H9 (cell line): ENCODE measurements around the gene DEK. TPM values are rescaled to one million over a fixed set of nuclear protein-coding genes. Genes with fewer than 3 reads are reported as not detected.

Experiments
- DNase-seq: peaks from one replicate; pipeline ENCODE4 v3.0.0-alpha.2; 2017
- H2AFZ ChIP-seq: one replicate; pipeline ENCODE4 v1.6.1; 2013; ENCODE audit warnings: mild to moderate bottlenecking, low read length, control low read depth, moderate library complexity
- H2AK5ac ChIP-seq: 2 replicates; pipeline ENCODE4 v1.6.1; 2013; ENCODE audit warnings: low read length, control low read depth, mixed read lengths; ENCODE audit not compliant: insufficient read length
- H2BK120ac ChIP-seq: one replicate; pipeline ENCODE4 v1.6.1; 2013; ENCODE audit warnings: low read depth, mild to moderate bottlenecking, low read length, control low read depth, inconsistent platforms; ENCODE audit not compliant: poor library complexity, severe bottlenecking
- H2BK12ac ChIP-seq: 2 replicates; pipeline ENCODE4 v1.6.1; 2013; ENCODE audit warnings: low read length, control low read depth, mixed read lengths, low read depth; ENCODE audit not compliant: insufficient read length
- H2BK15ac ChIP-seq: 2 replicates; pipeline ENCODE4 v1.6.1; 2013; ENCODE audit warnings: low read depth, low read length, control low read depth
- H2BK20ac ChIP-seq: one replicate; pipeline ENCODE4 v1.6.1; 2013; ENCODE audit warnings: low read depth, mild to moderate bottlenecking, low read length, control low read depth, inconsistent platforms; ENCODE audit not compliant: poor library complexity, severe bottlenecking
- H2BK5ac ChIP-seq: 2 replicates; pipeline ENCODE4 v1.6.1; 2013; ENCODE audit warnings: low read length, control low read depth, mixed read lengths; ENCODE audit not compliant: insufficient read length
- H3K14ac ChIP-seq: 2 replicates; pipeline ENCODE4 v1.6.1; 2013; ENCODE audit warnings: low read length, control low read depth; ENCODE audit not compliant: insufficient read depth
- H3K18ac ChIP-seq: 2 replicates; pipeline ENCODE4 v1.6.1; 2013; ENCODE audit warnings: low read depth, mild to moderate bottlenecking, mixed read lengths, low read length, control low read depth; ENCODE audit not compliant: insufficient read length
- H3K23ac ChIP-seq: 2 replicates; pipeline ENCODE4 v1.6.1; 2013; ENCODE audit warnings: low read length, control low read depth, mixed read lengths, low read depth; ENCODE audit not compliant: insufficient read length
- H3K23me2 ChIP-seq: 2 replicates; pipeline ENCODE4 v1.6.1; 2013; ENCODE audit warnings: low read depth, mild to moderate bottlenecking, mixed read lengths, low read length, control low read depth; ENCODE audit not compliant: insufficient read length, poor library complexity, severe bottlenecking
- H3K27ac ChIP-seq: 2 replicates; pipeline ENCODE4 v1.5.1; 2013; ENCODE audit warnings: low read length, control low read depth, mixed read lengths, low read depth; ENCODE audit not compliant: insufficient read length
- H3K27me3 ChIP-seq: 2 replicates; pipeline ENCODE4 v1.6.1; 2013; ENCODE audit warnings: low read length, control low read depth, inconsistent platforms; ENCODE audit not compliant: insufficient read depth
- H3K4ac ChIP-seq: 2 replicates; pipeline ENCODE4 v1.6.1; 2013; ENCODE audit warnings: low read depth, mild to moderate bottlenecking, control low read depth, inconsistent platforms, low read length, moderate library complexity
- H3K4me1 ChIP-seq: 2 replicates; pipeline ENCODE4 v1.6.1; 2013; ENCODE audit warnings: low read length, control low read depth, inconsistent platforms; ENCODE audit not compliant: insufficient read depth
- H3K4me2 ChIP-seq: 2 replicates; pipeline ENCODE4 v1.6.1; 2013; ENCODE audit warnings: low read length, control low read depth, mixed read lengths; ENCODE audit not compliant: insufficient read length, insufficient read depth
- H3K56ac ChIP-seq: 2 replicates; pipeline ENCODE4 v1.6.1; 2013; ENCODE audit warnings: low read depth, mild to moderate bottlenecking, mixed read lengths, low read length, control low read depth; ENCODE audit not compliant: insufficient read length
- H3K79me1 ChIP-seq: 2 replicates; pipeline ENCODE4 v1.6.1; 2013; ENCODE audit warnings: low read depth, mild to moderate bottlenecking, moderate library complexity, low read length, control low read depth, inconsistent platforms; ENCODE audit not compliant: insufficient read depth, poor library complexity, severe bottlenecking
- H3K79me2 ChIP-seq: 2 replicates; pipeline ENCODE4 v1.6.1; 2013; ENCODE audit warnings: low read length, control low read depth, inconsistent platforms; ENCODE audit not compliant: insufficient read depth
- H3K9ac ChIP-seq: 2 replicates; pipeline ENCODE4 v1.6.1; 2013; ENCODE audit warnings: low read length, control low read depth, mixed read lengths; ENCODE audit not compliant: insufficient read length; ENCODE audit errors: extremely low read depth
- H3K9me3 ChIP-seq: one replicate; pipeline ENCODE4 v1.6.1; 2013; ENCODE audit warnings: low read depth, low read length, inconsistent platforms; ENCODE audit not compliant: control insufficient read depth
- H3T11ph ChIP-seq: one replicate; pipeline ENCODE4 v1.6.1; 2013; ENCODE audit warnings: mild to moderate bottlenecking, low read length, control low read depth, inconsistent platforms
- H4K20me1 ChIP-seq: one replicate; pipeline ENCODE4 v1.6.1; 2013; ENCODE audit not compliant: control insufficient read depth, insufficient read length, insufficient read depth
- H4K5ac ChIP-seq: 2 replicates; pipeline ENCODE4 v1.6.1; 2013; ENCODE audit warnings: low read depth, mild to moderate bottlenecking, mixed read lengths, low read length, control low read depth; ENCODE audit not compliant: insufficient read length
- H4K8ac ChIP-seq: replicated peaks from 2 replicates; pipeline ENCODE4 v1.6.1; 2013; ENCODE audit warnings: low read length, control low read depth, mixed read lengths, low read depth; ENCODE audit not compliant: insufficient read length
- H4K91ac ChIP-seq: 2 replicates; pipeline ENCODE4 v1.6.1; 2013; ENCODE audit warnings: low read depth, mild to moderate bottlenecking, moderate library complexity, mixed read lengths, low read length, control low read depth; ENCODE audit not compliant: insufficient read length
- H3K27ac Mint-ChIP-seq, 3 experiments: 2 replicates in 2 of 3; 3 replicates in 1 of 3; pipeline ENCODE4 v1.8.0; 2020 to 2021; ENCODE audit warnings: mixed read lengths in 3 of 3, mild to moderate bottlenecking in 1 of 3, moderate library complexity in 1 of 3
- H3K27me3 Mint-ChIP-seq: 2 replicates; pipeline ENCODE4 v1.8.0; 2021; ENCODE audit warnings: low read depth, mild to moderate bottlenecking, moderate library complexity, mixed read lengths
- H3K36me3 Mint-ChIP-seq, 3 experiments: 2 replicates in 2 of 3; 3 replicates in 1 of 3; pipeline ENCODE4 v1.8.0; 2020 to 2021; ENCODE audit warnings: low read depth in 3 of 3, mixed read lengths in 3 of 3; ENCODE audit not compliant: insufficient read depth in 1 of 3
- H3K4me1 Mint-ChIP-seq, 2 experiments: 2 replicates each; pipeline ENCODE4 v1.8.0; 2020; ENCODE audit warnings: mixed read lengths in 2 of 2
- H3K4me3 Mint-ChIP-seq, 2 experiments: 2 replicates in 1 of 2; 3 replicates in 1 of 2; pipeline ENCODE4 v1.8.0; 2020 to 2021; ENCODE audit warnings: mild to moderate bottlenecking in 2 of 2, mixed read lengths in 2 of 2, moderate library complexity in 1 of 2
- H3K9me3 Mint-ChIP-seq, 2 experiments: 2 replicates in 1 of 2; 3 replicates in 1 of 2; pipeline ENCODE4 v1.8.0; 2020; ENCODE audit warnings: mild to moderate bottlenecking in 2 of 2, mixed read lengths in 2 of 2, moderate library complexity in 1 of 2
- CTCF ChIP-seq: fragments of 200-600 bp; sonication (generic); conservative IDR thresholded peaks from 3 replicates; pipeline ENCODE4 v1.8.0; 2021; ENCODE audit warnings: antibody characterized with exemption, mild to moderate bottlenecking
- WGBS: extraction: QIAGEN DNeasy Blood & Tissue Kit; methylation state at CpG from one replicate; pipeline ENCODE4 v1.1.7; 2013; ENCODE audit warnings: missing lambda C conversion rate, low lambda C conversion rate, mixed read lengths; ENCODE audit not compliant: insufficient read length; ENCODE audit errors: extremely low coverage; 5-methylcytosine and 5-hydroxymethylcytosine counted together
- total RNA-seq: library from RNA; stranded (reverse); gene quantifications from 2 replicates; pipeline ENCODE4 v1.2.1, GENCODE V29; 2021

DEK gene
- total RNA-seq, 1 experiment from 2014 or later: 217 TPM

DNA sequence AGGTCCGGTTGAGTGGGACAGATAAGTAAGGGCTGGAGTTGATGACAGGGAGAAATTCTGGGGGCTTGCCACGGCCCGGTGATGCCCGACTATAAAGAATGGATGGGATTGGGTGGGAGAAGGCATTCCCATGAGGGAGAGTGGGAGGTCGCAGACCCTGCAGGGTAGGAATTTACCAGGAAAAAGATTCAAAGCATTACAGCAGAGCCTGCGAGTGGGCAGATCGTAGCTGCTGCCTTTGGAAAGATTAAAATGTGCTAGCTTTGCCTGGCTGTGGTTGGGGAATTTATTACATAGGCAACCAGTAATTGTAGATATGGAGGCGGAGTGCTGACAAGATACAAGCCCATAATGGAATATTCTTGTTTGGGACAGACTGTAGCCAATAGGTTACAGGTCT, 59.6 kb downstream of the DEK start:
- H3K23me2 ChIP-seq: no peaks in the 10 kb centered on the region
- no peak overlapping the region for H3K9ac ChIP-seq
- no peaks in the 10 kb centered on the region for H3K79me1 ChIP-seq
- WGBS: no CpG with 5 or more reads among the region's 8 CpGs
- H3K27me3 ChIP-seq: no peaks in the 10 kb centered on the region
- no peak for DNase-seq
- no peak overlapping the region for H3K27ac ChIP-seq
- no peak overlapping the region for H3K4me3 Mint-ChIP-seq
- no peak overlapping the region for H2BK120ac ChIP-seq
- H4K5ac ChIP-seq: no peak overlapping the region
- H3K27me3 Mint-ChIP-seq: no peaks in the 10 kb centered on the region; the same call in 1 of the 2 replicates
- H3T11ph ChIP-seq: no peak overlapping the region
- H2BK5ac ChIP-seq: no peak overlapping the region
- H2BK15ac ChIP-seq: no peak overlapping the region
- H3K79me2 ChIP-seq: no peaks in the 10 kb centered on the region
- H2AK5ac ChIP-seq: no peak overlapping the region
- no peaks in the 10 kb centered on the region for H3K9me3 Mint-ChIP-seq
- H4K20me1 ChIP-seq: no peaks in the 10 kb centered on the region
- no peak overlapping the region for H4K91ac ChIP-seq
- H3K56ac ChIP-seq: no peak overlapping the region
- H2AFZ ChIP-seq: no peak overlapping the region
- H3K18ac ChIP-seq: no peak overlapping the region
- no peak for TF ChIP-seq CTCF
- no peaks in the 10 kb centered on the region for H3K9me3 ChIP-seq
- H3K27ac Mint-ChIP-seq: peak overlapping the region in 1 of 3 experiments; percentile 33; a peak in 2 of 7 replicates
- H4K8ac ChIP-seq: no peak overlapping the region
- H3K23ac ChIP-seq: no peak overlapping the region
- H3K36me3 Mint-ChIP-seq: peaks cover 0 to 6% (median 0%) of the 10 kb centered on the region in 3 experiments; a peak in 1 of 7 replicates
- peaks cover 2% of the 10 kb centered on the region; the same call in 1 of the 2 replicates for H3K4me1 ChIP-seq
- H2BK20ac ChIP-seq: no peak overlapping the region
- H2BK12ac ChIP-seq: no peak overlapping the region
- H3K4ac ChIP-seq: no peak overlapping the region
- H3K4me2 ChIP-seq: no peak overlapping the region
- peaks cover 4 to 7% of the 10 kb centered on the region in 2 experiments for H3K4me1 Mint-ChIP-seq
- H3K14ac ChIP-seq: no peak overlapping the region
